DMS 273 (cell line): Measurements from ENCODE around the gene TAP2.
A peak's percentile ranks its signal among the peaks of the same experiment; 100 is the strongest.
"Not testable (repeated sequence)": the region's sequence is repeated elsewhere in the genome, so short reads cannot be mapped to it uniquely, and the experiment has no call there.

Experiments used
- DNase-seq: peaks from one replicate; lab custom pipeline; 2025; ENCODE audit not compliant: unreplicated experiment; lab: John Stamatoyannopoulos, UW

TAP2 gene

GRCh38 chr6:32838114-32838958, at the start of gene TAP2:
TSS of gene TAP2 (minus strand) at chr6:32838739. CDS start at chr6:32838233, 506 bp downstream.
- peak; percentile 96 for DNase-seq

DNA sequence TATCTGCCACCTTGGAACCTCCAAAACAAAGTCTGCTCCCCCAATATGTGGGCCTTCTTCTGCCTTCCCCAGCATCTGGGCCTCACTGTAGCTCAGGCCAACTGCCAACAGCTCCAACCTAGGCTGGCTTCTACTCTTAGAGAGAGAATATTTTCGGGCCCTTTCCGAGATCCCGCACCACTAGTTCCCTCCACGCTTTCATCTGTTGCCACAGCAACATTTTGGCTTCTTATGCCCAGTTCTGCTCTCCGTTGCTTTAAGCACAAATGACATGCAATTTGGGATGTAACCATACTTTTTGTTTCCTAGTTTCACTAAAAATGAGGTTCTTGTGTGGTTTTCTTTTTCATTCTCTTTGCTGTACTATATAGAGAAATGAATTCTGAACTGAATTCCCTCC, 49.1 kb upstream of the TAP2 start:
- peak; percentile 21 for DNase-seq

GRCh38 chr6:32886681-32887383, 48.3 kb upstream of the TAP2 start:
- DNase-seq, result peak; percentile 51

DNA sequence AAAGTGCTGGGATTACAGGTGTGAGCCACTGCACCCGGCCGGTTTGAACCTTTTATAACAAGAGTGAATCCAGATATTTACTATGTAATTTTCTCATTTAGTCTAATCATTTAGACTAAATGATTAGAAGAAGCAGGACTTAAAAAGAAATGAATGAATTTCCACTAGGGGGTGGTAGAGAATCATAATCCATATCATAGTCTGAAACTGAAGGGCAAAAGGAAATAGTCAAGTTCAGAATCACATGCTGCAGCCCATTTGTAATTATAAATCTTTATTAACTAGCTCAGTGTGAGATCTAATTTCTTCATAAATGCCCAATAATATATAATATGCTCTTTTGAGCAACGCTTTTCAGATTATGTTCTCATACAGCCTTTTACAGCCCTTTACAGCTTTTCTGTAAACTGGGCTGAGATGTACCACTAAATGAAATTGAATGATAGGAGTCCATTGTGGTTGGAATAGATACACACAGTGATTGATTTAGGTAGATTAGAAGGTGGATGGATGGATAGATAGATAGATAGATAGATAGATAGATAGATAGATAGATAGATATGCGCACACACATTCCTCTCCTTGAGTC, 47.3 kb upstream of the TAP2 start:
- peak; percentile 87 for DNase-seq

DNA sequence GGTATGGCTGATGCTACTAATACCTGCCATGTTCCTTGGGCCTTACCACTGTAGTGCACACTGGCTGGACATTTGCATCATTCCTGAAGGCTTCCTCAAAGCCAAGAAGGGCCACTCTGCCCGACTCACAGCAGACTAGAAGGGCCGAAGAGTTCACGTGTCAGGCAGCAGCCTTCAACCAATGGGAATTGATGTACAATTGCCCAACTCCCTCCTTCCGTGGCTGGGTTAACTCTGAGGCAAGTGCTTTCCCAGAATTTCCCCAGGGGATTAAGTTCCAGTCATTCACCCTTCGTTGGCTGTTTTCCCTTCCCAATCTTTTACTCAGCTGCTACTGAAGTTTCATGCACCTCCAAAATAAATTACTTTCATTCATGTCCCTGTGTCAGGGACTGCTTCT, 45.2 kb upstream of the TAP2 start:
- DNase-seq, result no peak

- DNase-seq, result no peak
Measured at GRCh38 chr6:32882879-32883250, 44.3 kb upstream of the TAP2 start.

GRCh38 chr6:32880962-32881361, 42.4 kb upstream of the TAP2 start:
- not testable (repeated sequence) for DNase-seq

GRCh38 chr6:32879691-32880090, 41.2 kb upstream of the TAP2 start:
- no peak for DNase-seq

DNA sequence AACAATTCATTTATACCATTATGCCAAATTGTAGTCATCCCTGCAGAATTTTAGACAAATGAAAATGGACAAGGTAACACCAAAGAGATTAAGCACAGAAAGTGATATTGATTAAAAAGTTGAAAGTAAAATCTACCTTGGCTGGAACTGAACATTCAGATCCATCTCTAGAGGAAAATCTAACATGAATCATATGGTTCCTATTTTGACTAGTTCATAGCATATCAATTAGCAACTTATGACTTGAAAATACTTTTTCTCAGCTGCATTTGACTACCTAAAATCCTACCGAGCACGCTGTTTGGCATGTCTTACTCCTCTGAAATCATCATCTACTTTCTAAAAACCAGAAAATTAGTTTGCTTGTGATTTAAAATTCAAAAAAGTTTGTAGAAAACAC, 38.1 kb upstream of the TAP2 start:
- no peak for DNase-seq

DNA sequence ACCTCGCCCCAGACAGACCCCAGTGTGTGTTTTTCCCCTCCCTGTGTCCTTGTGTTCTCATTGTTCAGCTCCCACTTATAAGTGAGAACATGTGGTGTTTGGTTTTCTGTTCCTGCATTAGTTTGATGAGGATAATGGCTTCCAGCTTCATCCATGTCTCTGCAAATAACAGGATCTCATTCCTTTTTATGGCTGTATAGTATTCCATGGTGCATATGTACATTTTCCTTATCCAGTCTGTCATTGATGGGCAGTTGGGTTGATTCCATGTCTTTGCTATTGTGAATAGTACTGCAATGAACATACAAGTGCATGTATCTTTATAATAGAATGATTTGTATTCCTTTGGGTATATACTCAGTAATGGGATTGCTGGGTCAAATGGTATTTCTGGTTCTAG, 35.4 kb upstream of the TAP2 start:
- not testable (repeated sequence) for DNase-seq

DNA sequence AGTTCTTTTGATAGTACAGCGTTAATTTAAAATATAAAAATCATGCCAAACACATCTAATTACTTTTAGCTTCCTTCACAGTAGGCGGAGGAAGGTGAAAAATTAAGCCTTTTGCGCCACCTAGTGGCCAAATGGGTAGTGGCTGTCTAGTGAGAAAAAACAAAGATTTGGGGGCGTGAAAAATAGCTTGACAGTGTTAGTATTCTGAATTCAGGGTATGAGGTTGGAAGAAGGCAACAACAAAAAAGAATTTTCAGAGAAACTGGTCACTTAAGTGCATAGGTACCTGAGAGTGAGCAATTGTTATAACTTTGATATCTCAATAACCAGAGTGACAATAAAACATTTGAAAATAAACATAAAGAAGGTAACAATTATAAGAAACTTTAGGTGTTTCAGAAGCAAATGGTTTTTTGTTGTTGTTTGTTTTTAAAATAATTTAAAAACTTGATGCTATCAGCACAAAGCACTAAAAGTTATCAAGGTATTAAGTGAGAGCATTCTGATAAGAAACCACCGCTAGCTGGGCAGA, 29.8 kb upstream of the TAP2 start:
- peak; percentile 90 for DNase-seq

- no peak for DNase-seq
Measured at GRCh38 chr6:32867554-32868256, 29.2 kb upstream of the TAP2 start.

DNA sequence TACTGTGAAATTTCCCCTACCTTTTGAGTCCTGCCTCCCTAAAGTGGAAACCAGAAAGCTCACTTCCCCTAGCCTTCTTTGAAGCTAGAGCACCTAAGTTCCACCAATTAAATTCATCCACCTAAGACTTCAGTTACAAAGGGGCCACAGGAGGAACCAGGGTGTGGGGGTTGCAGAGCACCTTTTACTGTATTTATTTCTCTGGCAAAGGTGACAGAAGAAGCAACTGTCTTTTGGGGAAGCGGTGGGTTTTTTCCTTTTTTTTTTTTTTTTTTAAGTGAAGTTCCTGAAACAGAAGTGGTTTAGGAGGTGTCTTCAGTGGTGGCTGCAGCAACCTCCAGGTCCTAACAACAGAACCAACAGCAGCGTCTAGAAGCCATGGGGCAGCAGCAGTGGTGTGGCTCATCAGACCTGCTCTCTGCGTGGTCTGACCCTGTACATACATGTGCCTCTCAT, 28.5 kb upstream of the TAP2 start:
- no peak for DNase-seq

GRCh38 chr6:32865724-32866443, 27.3 kb upstream of the TAP2 start:
- DNase-seq, result peak; percentile 15

DNA sequence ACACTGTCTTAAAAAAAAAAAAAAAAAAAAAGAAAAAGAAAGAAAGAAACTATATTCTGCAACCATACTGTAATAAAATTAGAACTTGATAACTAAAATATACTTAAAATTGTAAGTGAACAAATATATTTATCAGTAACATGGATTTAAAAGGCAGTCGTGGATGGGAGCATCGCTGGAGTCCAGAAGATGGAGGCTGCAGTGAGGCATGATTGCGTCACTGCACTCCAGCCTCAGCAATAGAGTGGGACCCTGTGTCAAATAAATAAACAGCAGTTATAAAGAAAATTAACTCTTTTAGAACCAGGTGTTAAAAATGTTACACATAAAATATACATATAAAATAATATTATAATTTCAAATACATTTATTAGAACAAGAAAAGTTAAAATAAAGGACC, 24.2 kb upstream of the TAP2 start:
- no peak for DNase-seq

- no peak for DNase-seq
Measured at GRCh38 chr6:32860674-32861073, 22.1 kb upstream of the TAP2 start.

DNA sequence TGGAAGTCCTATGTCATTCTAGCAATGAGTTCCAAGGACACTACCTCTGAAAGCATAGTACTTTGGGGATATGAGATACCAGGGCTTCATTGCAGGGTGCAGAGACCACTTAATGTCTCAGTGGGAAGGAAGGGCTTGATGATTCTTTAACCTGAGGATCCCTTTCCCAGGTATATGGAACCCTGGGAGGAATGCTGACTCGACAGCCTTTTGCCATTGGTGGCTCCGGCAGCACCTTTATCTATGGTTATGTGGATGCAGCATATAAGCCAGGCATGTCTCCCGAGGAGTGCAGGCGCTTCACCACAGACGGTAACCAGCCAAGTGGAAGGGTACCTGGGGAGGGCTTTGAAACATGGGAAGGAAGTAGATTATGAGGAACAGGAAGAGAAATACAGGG, 19.7 kb upstream of the TAP2 start:
- DNase-seq, result no peak

DNA sequence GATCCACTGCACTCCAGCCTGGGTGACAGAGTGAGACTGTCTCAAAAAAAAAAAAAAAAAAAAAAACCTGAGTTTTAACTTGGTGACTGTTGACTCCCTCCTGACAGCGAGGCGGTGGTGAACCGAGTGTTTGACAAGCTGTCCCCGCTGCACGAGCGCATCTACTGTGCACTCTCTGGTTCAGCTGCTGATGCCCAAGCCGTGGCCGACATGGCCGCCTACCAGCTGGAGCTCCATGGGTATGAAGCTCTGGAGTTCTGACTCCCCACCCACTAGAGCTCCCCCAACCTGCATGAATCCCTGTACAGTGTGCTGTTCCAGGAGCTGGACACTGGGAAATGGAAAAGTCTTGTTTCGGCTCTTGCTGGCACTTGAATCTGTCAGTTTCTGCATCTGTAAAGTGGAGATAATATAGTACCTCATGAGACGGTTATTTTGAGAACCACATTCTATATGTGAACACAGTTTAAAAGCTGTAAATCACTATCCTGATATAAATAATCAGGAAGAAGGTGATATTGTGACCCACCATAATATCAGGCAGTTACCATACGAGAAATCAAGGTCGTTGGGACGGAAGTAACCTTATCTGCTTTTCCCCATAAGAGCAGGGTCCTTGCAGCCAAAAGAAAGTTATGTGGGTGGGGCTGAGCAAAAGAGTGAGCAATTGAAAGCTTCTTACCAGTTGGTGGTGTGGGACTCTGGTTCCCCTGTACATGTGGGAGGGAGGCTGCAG, 18.8 kb upstream of the TAP2 start:
- DNase-seq, result no peak

DNA sequence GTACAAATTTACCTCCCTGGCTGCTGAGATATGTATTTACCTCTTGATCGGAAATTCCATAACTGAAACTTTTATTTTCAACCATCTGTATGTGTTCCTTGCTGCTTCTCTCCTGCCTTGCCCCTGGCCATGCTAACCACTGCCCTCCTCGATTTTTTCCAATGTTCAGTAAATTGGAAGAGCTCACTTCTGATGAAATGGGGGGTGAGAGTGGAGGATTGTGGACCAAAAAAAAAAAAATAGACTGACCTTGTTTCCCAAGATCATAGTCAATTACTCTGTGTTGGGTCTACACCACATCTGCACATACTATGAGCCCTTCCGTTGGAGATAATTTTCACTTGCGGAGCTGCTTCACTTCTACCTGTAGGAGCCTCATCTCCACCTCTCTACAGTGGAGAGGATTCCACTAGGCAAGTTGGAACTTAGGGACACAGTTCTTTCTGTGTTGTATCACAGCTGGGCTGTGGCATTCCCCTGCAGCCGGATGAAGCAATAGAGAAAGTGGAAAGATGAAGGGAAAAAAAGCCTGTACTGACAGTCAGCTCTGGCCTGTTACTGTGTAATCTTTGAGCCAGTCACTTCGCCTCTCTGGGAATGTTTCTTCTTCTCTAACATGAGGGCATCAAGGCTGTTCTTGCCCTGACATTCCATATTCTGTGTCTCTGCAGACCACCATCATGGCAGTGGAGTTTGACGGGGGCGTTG, 17.1 kb upstream of the TAP2 start:
- DNase-seq, result no peak
